Smooth muscle cell (in vitro differentiated cells): ENCODE data around the gene GNAQ. TPM values are rescaled to one million over a fixed set of nuclear protein-coding genes. Genes with fewer than 3 reads are reported as not detected.

Experiments used
- DNase-seq: peaks from one replicate; lab custom pipeline; 2025; ENCODE audit not compliant: unreplicated experiment; lab: John Stamatoyannopoulos, UW
- H2AFZ ChIP-seq: fragments of 200-600 bp; sonication (generic); 2 replicates; pipeline ENCODE4 v1.6.0; 2016; ENCODE audit warnings: antibody characterized with exemption, low read depth, mild to moderate bottlenecking
- H3F3A ChIP-seq: fragments of 200-600 bp; sonication (generic); 2 replicates; pipeline ENCODE4 v1.6.0; 2017; ENCODE audit warnings: antibody characterized with exemption, low read depth
- H3K27ac ChIP-seq: fragments of 200-600 bp; sonication (generic); 2 replicates; pipeline ENCODE4 v1.5.1; 2016; ENCODE audit warnings: low read depth, mild to moderate bottlenecking
- H3K27me3 ChIP-seq: fragments of 200-600 bp; sonication (generic); 2 replicates; pipeline ENCODE4 v1.6.1; 2016; ENCODE audit warnings: low read depth, mild to moderate bottlenecking
- H3K36me3 ChIP-seq: fragments of 200-600 bp; sonication (generic); 2 replicates; pipeline ENCODE4 v1.5.1; 2016; ENCODE audit warnings: low read depth
- H3K4me1 ChIP-seq: fragments of 200-600 bp; sonication (generic); 2 replicates; pipeline ENCODE4 v1.5.1; 2016; ENCODE audit warnings: low read depth
- H3K4me2 ChIP-seq: fragments of 200-600 bp; sonication (generic); 2 replicates; pipeline ENCODE4 v1.6.0; 2016; ENCODE audit warnings: mild to moderate bottlenecking
- H3K4me3 ChIP-seq: fragments of 200-600 bp; sonication (generic); 2 replicates; pipeline ENCODE4 v1.5.1; 2016; ENCODE audit warnings: mild to moderate bottlenecking
- H3K79me2 ChIP-seq: fragments of 200-600 bp; sonication (generic); 2 replicates; pipeline ENCODE4 v1.6.0; 2016; ENCODE audit warnings: low read depth, mild to moderate bottlenecking
- H3K9ac ChIP-seq: fragments of 200-600 bp; sonication (generic); 2 replicates; pipeline ENCODE4 v1.6.0; 2016; ENCODE audit warnings: low read depth
- H3K9me3 ChIP-seq: fragments of 200-600 bp; sonication (generic); replicated peaks from 2 replicates; pipeline ENCODE4 v1.5.1; 2016; ENCODE audit warnings: low read depth
- H4K20me1 ChIP-seq: fragments of 200-600 bp; sonication (generic); 2 replicates; pipeline ENCODE4 v1.6.0; 2016; ENCODE audit warnings: low read depth
- CTCF ChIP-seq: fragments of 200-600 bp; sonication (generic); IDR thresholded peaks from 2 replicates; pipeline ENCODE4 v1.5.1; 2017; ENCODE audit warnings: borderline replicate concordance, mild to moderate bottlenecking, antibody characterized with exemption; ENCODE audit not compliant: insufficient read depth, poor library complexity, severe bottlenecking
- WGBS: methylation state at CpG from one replicate; pipeline ENCODE4 v1.1.7; 2016; ENCODE audit warnings: low lambda C conversion rate; 5-methylcytosine and 5-hydroxymethylcytosine counted together
- polyA plus RNA-seq: library from polyadenylated mRNA; unstranded; fragments of >200 nt; fragmentation: Nextera tagmentation; extraction: Ambion mirVana; gene quantifications from 2 replicates; pipeline ENCODE4 v1.2.1, GENCODE V29; 2016
- total RNA-seq: library from RNA; depleted of rRNA; stranded (reverse); fragments of >200 nt; gene quantifications from 2 replicates; pipeline ENCODE4 v1.2.3, GENCODE V29; 2014

Gene GNAQ
- total and polyA plus RNA-seq, 2 experiments from 2014 or later: 12.5 to 41.4 TPM

DNA sequence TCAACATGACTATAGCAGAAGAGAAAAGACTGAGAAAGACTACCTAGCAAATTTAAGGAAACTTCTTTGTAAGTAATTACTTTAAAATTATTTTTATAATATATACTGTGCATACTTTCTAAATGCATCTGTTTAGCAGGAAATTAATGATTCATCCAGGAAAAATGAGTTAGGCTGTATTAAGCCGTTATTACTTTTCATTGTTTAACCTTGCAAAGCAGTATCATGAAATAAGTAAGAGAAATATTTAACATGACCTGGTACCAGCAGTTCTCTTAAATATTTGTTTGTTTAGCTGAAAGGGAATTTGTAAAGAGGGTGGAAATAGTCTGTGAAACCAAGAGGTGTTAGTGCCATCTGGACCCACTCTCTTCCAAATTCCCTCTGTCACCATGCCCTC is 175.0 kb downstream of the GNAQ start:
- no peak overlapping the region for H2AFZ ChIP-seq
- no peak overlapping the region for H3K9ac ChIP-seq
- H3K4me1 ChIP-seq: no peaks in the 10 kb centered on the region
- no peak overlapping the region for H3K27ac ChIP-seq
- H3K9me3 ChIP-seq: no peaks in the 10 kb centered on the region
- peaks cover 53% of the 10 kb centered on the region for H4K20me1 ChIP-seq
- H3K4me2 ChIP-seq: no peak overlapping the region
- DNase-seq: no peak
- H3K79me2 ChIP-seq: peaks cover 14% of the 10 kb centered on the region
- no peaks in the 10 kb centered on the region for H3F3A ChIP-seq
- H3K36me3 ChIP-seq: no peaks in the 10 kb centered on the region
- 76% methylated on average over 1 of the region's 1 CpG for WGBS
- no peak overlapping the region for H3K4me3 ChIP-seq
- H3K27me3 ChIP-seq: no peaks in the 10 kb centered on the region
- no peak for TF ChIP-seq CTCF

DNA sequence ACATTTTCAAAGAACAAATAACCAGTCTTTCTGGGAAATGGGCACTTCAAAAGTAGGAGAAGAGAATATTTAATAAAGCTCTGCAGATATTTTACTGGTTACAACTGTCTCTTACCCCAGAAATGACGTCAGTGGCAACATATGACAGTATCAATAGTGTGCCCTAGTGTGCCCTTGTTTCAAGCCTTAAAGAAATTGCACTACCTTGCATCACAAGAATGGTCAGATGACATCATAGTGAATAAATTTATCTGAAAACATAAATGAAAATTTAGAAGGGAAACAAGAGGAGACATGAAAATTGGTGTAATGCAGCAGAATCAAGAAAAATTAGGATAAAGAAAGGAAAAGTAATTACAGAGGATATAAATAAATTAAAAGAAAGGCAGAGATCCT is 176.7 kb downstream of the GNAQ start:
- Histone ChIP-seq H4K20me1 (peaks cover 68% of the 10 kb centered on the region), H3K36me3 (no peaks in the 10 kb centered on the region), H3K9me3 (no peaks in the 10 kb centered on the region), H3K4me1 (no peaks in the 10 kb centered on the region), H3K27me3 (no peaks in the 10 kb centered on the region), H3K4me2 (no peak overlapping the region), H3K27ac (no peak overlapping the region), H3K9ac (no peak overlapping the region), H3F3A (no peaks in the 10 kb centered on the region), H2AFZ (no peak overlapping the region), H3K79me2 (peaks cover 14% of the 10 kb centered on the region), H3K4me3 (no peak overlapping the region)
- WGBS: 91% methylated on average over 1 of the region's 1 CpG
- DNase-seq: no peak
- no peak for TF ChIP-seq CTCF

- Histone ChIP-seq H3K9me3 (no peaks in the 10 kb centered on the region), H3K4me1 (no peaks in the 10 kb centered on the region), H3K27ac (no peak overlapping the region), H3F3A (no peaks in the 10 kb centered on the region), H3K27me3 (no peaks in the 10 kb centered on the region), H2AFZ (no peak overlapping the region), H3K36me3 (no peaks in the 10 kb centered on the region), H3K9ac (no peak overlapping the region), H4K20me1 (peaks cover 73% of the 10 kb centered on the region), H3K79me2 (peaks cover 17% of the 10 kb centered on the region), H3K4me2 (no peak overlapping the region), H3K4me3 (no peak overlapping the region)
- 80% methylated on average over 4 of the region's 4 CpGs for WGBS
- no peak for DNase-seq
- no peak for TF ChIP-seq CTCF
These were observed 177.2 kb downstream of the GNAQ start for GRCh38 chr9:77854258-77854915.

GRCh38 chr9:77853716-77854115 is 177.9 kb downstream of the GNAQ start:
- Histone ChIP-seq H3K4me2 (no peak overlapping the region), H3K27ac (no peak overlapping the region), H3K4me3 (no peak overlapping the region), H4K20me1 (peaks cover 79% of the 10 kb centered on the region), H3F3A (no peaks in the 10 kb centered on the region), H3K36me3 (no peaks in the 10 kb centered on the region), H3K9me3 (no peaks in the 10 kb centered on the region), H3K79me2 (peaks cover 13% of the 10 kb centered on the region), H3K4me1 (no peaks in the 10 kb centered on the region), H3K27me3 (no peaks in the 10 kb centered on the region), H2AFZ (no peak overlapping the region), H3K9ac (no peak overlapping the region)
- DNase-seq: no peak
- WGBS: 98% methylated on average over 3 of the region's 3 CpGs
- TF ChIP-seq CTCF: no peak
